Thyroid gland (tissue), 4 donors: ENCODE results near the gene KCND1. TPM values are rescaled to one million over a fixed set of nuclear protein-coding genes. Genes with fewer than 3 reads are reported as not detected.
"Not testable (repeated sequence)": the region's sequence is repeated elsewhere in the genome, so short reads cannot be mapped to it uniquely, and the experiment has no call there.

Source experiments
- DNase-seq, 2 donors: peaks; one replicate each; pipeline ENCODE4 v3.0.0-alpha.2; 2019
- H3K27ac ChIP-seq, 3 donors: fragments of 200-600 bp; sonication (generic); 1 replicate in 2 of 3; 2 replicates in 1 of 3; pipeline ENCODE4 v1.5.1; 2016 to 2019; ENCODE audit warnings: mild to moderate bottlenecking in 1 of 3, moderate library complexity in 1 of 3
- H3K27me3 ChIP-seq: fragments of 200-600 bp; sonication (generic); one replicate; pipeline ENCODE4 v1.5.1; 2019
- H3K36me3 ChIP-seq, 2 donors: fragments of 200-600 bp; sonication (generic); one replicate each; pipeline ENCODE4 v1.5.1; 2016 to 2019
- H3K4me1 ChIP-seq, 2 donors: fragments of 200-600 bp; sonication (generic); one replicate each; pipeline ENCODE4 v1.5.1; 2017 to 2019
- H3K4me3 ChIP-seq, 3 donors: fragments of 200-600 bp; sonication (generic); replicated peaks in 1 of 3; 1 replicate in 2 of 3; 2 replicates in 1 of 3; pipeline ENCODE4 v1.5.1; 2016; ENCODE audit warnings: mild to moderate bottlenecking in 1 of 3
- H3K9me3 ChIP-seq: fragments of 200-600 bp; sonication (generic); one replicate; pipeline ENCODE4 v1.5.1; 2017
- POLR2A ChIP-seq, 2 donors: fragments of 450-650 bp; IDR thresholded peaks; one replicate each; pipeline ENCODE4 v1.6.1; 2017; ENCODE audit warnings: antibody characterized with exemption in 2 of 2, mild to moderate bottlenecking in 2 of 2, moderate library complexity in 1 of 2
- WGBS, 2 donors: methylation state at CpG; one replicate each; pipeline ENCODE4 v1.1.5; 2017; 5-methylcytosine and 5-hydroxymethylcytosine counted together
- intact Hi-C: fragments of 100-400 bp; cut with DNase I; formaldehyde crosslinking; loops from one replicate; pipeline ENCODE4 v1.15.1; 2023
- total RNA-seq, 4 donors: library from RNA; depleted of rRNA; stranded (reverse); fragments of >200 nt; gene quantifications; one replicate each; pipeline ENCODE4 v1.2.3, GENCODE V29; 2016
- TF ChIP-seq, protein P1 (sequence below), 6 experiments: fragments of 200-600 bp in 3 of 6; fragments of 450-650 bp in 3 of 6; sonication (generic) in 3 of 6; IDR thresholded peaks; one replicate each; pipeline ENCODE4 v1.5.1; 2016 to 2019; ENCODE audit warnings: antibody characterized with exemption in 6 of 6, mild to moderate bottlenecking in 2 of 6, inconsistent platforms in 1 of 6, moderate library complexity in 1 of 6

Gene KCND1
- total RNA-seq, 4 donors from 2014 or later, result 0.54 to 1.6 (median 1.1) TPM

DNA sequence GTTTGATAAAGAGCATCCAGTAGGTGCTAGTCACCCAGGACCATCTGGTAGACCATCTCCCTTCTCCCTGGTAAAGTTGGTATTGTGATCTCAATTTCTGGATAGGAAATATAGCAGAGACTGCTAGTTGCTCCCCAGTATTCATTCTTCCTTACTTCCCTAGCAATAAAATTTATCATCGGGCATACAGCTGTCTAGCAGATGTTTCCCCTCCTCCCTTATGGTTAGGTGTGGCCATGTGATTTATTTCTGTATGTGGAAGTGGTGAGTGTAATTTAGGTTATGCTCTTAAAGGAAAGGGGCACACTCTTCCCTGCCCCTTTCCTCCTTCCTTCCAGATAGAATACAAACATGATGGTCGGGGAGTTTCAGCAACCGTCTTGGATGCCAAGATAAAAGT is 12.3 kb upstream of the KCND1 start:
- TF ChIP-seq, protein P1, sequence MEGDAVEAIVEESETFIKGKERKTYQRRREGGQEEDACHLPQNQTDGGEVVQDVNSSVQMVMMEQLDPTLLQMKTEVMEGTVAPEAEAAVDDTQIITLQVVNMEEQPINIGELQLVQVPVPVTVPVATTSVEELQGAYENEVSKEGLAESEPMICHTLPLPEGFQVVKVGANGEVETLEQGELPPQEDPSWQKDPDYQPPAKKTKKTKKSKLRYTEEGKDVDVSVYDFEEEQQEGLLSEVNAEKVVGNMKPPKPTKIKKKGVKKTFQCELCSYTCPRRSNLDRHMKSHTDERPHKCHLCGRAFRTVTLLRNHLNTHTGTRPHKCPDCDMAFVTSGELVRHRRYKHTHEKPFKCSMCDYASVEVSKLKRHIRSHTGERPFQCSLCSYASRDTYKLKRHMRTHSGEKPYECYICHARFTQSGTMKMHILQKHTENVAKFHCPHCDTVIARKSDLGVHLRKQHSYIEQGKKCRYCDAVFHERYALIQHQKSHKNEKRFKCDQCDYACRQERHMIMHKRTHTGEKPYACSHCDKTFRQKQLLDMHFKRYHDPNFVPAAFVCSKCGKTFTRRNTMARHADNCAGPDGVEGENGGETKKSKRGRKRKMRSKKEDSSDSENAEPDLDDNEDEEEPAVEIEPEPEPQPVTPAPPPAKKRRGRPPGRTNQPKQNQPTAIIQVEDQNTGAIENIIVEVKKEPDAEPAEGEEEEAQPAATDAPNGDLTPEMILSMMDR (IDR thresholded peaks at IDR 0.05), result no peak
- Histone ChIP-seq H3K4me1 (no peaks in the 10 kb centered on the region), H3K36me3 (peaks cover 27 to 29% of the 10 kb centered on the region in 2 donors), H3K27ac (no peak overlapping the region), H3K4me3 (no peak overlapping the region), H3K27me3 (no peaks in the 10 kb centered on the region), H3K9me3 (no peaks in the 10 kb centered on the region)
- no peak for DNase-seq
- 84 to 93% methylated on average over 3 of the region's 3 CpGs for WGBS, 2 donors
- intact Hi-C loops, result no loop called here

DNA sequence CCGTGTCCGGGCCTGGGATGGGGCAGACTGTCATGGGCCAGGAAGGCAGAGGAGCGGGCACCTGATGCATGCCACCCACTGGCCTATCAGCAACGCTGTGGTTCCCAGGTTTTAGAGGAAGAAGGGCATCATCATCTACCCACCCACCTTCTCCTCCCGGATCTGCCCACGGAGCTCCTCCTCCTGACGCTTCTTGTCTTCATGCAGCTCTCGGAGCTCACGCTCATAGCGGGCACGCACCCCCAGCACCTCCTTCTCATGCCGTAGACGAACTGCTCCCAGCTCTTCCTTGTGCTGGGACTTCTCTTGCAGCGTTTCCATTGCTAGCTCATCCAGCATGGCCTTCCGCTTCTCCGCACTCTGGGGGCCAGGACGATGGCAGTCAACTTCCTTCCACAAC is 11.4 kb upstream of the KCND1 start:
- TF ChIP-seq POLR2A (IDR thresholded peaks at IDR 0.05), result no peak
- TF ChIP-seq, protein P1 (IDR thresholded peaks at IDR 0.05), result no peak
- WGBS, 2 donors, result 94 to 95% methylated on average over 9 to 15 of the region's 17 CpGs
- Histone ChIP-seq H3K4me1 (no peaks in the 10 kb centered on the region), H3K27me3 (no peaks in the 10 kb centered on the region), H3K4me3 (no peak overlapping the region), H3K27ac (no peak overlapping the region), H3K36me3 (peaks cover 27 to 30% of the 10 kb centered on the region in 2 donors), H3K9me3 (no peaks in the 10 kb centered on the region)
- intact Hi-C loops, result no loop called here
- no peak for DNase-seq

- peaks cover 27 to 33% of the 10 kb centered on the region in 2 donors for H3K36me3 ChIP-seq
- 94 to 95% methylated on average over 5 to 10 of the region's 10 CpGs for WGBS, 2 donors
- no peak overlapping the region for H3K27ac ChIP-seq
Observed at GRCh38 chrX:48981178-48981577, 9.5 kb upstream of the KCND1 start.

GRCh38 chrX:48980341-48980740 is 8.7 kb upstream of the KCND1 start:
- H3K27me3 ChIP-seq, H3K4me1 ChIP-seq, intact Hi-C loops, H3K27ac ChIP-seq, H3K9me3 ChIP-seq, H3K4me3 ChIP-seq, DNase-seq: not testable (repeated sequence)
- 87 to 95% methylated on average over 10 of the region's 10 CpGs for WGBS, 2 donors
- peaks cover 27 to 33% of the 10 kb centered on the region in 2 donors for H3K36me3 ChIP-seq

More at GRCh38 chrX:48981178-48981577, 9.5 kb upstream of the KCND1 start:
- TF ChIP-seq, protein P1 (IDR thresholded peaks at IDR 0.05), result no peak
- no peaks in the 10 kb centered on the region for H3K27me3 ChIP-seq
- H3K4me3 ChIP-seq, result no peak overlapping the region
- intact Hi-C loops, result no loop called here
- no peaks in the 10 kb centered on the region for H3K4me1 ChIP-seq
- DNase-seq, result no peak
- H3K9me3 ChIP-seq, result no peaks in the 10 kb centered on the region

DNA sequence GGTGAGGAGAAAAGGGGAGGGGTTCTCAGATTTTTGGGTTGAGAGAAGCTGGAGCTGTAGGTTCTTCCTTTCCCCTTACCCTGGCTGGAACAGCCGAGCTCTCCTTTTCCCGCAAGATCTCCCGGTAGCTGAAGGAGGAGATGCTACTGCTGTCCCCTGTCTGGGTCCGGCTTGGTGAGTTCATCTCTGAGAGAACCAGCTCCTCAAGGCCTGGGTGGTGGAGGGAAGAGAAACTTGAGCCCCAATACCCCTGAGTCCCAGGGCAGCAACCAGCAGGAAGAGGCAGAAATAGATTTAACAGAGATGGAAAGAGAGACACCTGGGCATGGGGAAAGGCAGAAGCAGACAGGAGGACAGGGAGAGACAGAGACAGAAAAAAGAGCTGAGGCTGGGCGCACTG is 6.6 kb upstream of the KCND1 start:
- Histone ChIP-seq H3K4me1 (no peaks in the 10 kb centered on the region), H3K27me3 (no peaks in the 10 kb centered on the region), H3K4me3 (no peak overlapping the region), H3K9me3 (no peaks in the 10 kb centered on the region), H3K27ac (no peak overlapping the region), H3K36me3 (peaks cover 15 to 31% of the 10 kb centered on the region in 2 donors)
- TF ChIP-seq POLR2A (IDR thresholded peaks at IDR 0.05), result no peak
- TF ChIP-seq, protein P1 (IDR thresholded peaks at IDR 0.05), result no peak
- no peak for DNase-seq
- intact Hi-C loops, result no loop called here
- 91 to 96% methylated on average over 5 of the region's 5 CpGs for WGBS, 2 donors

GRCh38 chrX:48976086-48976485 is 4.4 kb upstream of the KCND1 start:
- Histone ChIP-seq H3K27ac (no peak overlapping the region), H3K27me3 (no peaks in the 10 kb centered on the region), H3K4me1 (peaks cover 7 to 8% of the 10 kb centered on the region in 2 donors), H3K36me3 (peaks cover 3 to 11% of the 10 kb centered on the region in 2 donors), H3K9me3 (no peaks in the 10 kb centered on the region), H3K4me3 (no peak overlapping the region)
- TF ChIP-seq, protein P1 (IDR thresholded peaks at IDR 0.05), result no peak
- no peak for TF ChIP-seq POLR2A (IDR thresholded peaks at IDR 0.05)
- 33 to 53% methylated on average over 3 of the region's 6 CpGs for WGBS, 2 donors
- no peak for DNase-seq
- intact Hi-C loops, result no loop called here
